Activated naive CD4-positive, alpha-beta T cell treated with anti-CD3 and anti-CD28 coated beads, Interleukin-2, amount 10 ng/mL, durations not matched to agents 7 days and 5 days (primary cell): ENCODE measurements around the gene PANK1.
"Not testable (repeated sequence)": the region's sequence is repeated elsewhere in the genome, so short reads cannot be mapped to it uniquely, and the experiment has no call there.

Experiments used
- CTCF ChIA-PET: fragments of 350-600 bp; sonication (Branson Sonifier 250); formaldehyde crosslinking; loops from one replicate; lab custom pipeline; 2021; ENCODE audit warnings: antibody characterized with exemption; lab: Charles Lee
- DNase-seq: peaks from one replicate; pipeline ENCODE4 v3.0.0-alpha.2; 2020
- H3K27ac Mint-ChIP-seq: one replicate; pipeline ENCODE4 v1.8.0; 2021; ENCODE audit warnings: mild to moderate bottlenecking, moderate library complexity, mixed read lengths
- H3K27me3 Mint-ChIP-seq: one replicate; pipeline ENCODE4 v1.8.0; 2021; ENCODE audit warnings: mild to moderate bottlenecking, mixed read lengths
- H3K36me3 Mint-ChIP-seq: one replicate; pipeline ENCODE4 v1.8.0; 2021; ENCODE audit warnings: mixed read lengths
- H3K4me1 Mint-ChIP-seq: one replicate; pipeline ENCODE4 v1.8.0; 2021; ENCODE audit warnings: mixed read lengths
- H3K4me3 Mint-ChIP-seq: one replicate; pipeline ENCODE4 v1.8.0; 2021; ENCODE audit warnings: mild to moderate bottlenecking, moderate library complexity, mixed read lengths
- H3K9me3 Mint-ChIP-seq: one replicate; pipeline ENCODE4 v1.8.0; 2021; ENCODE audit warnings: mixed read lengths

PANK1 gene

GRCh38 chr10:89556600-89556999, 88.4 kb downstream of the PANK1 start:
- no peak for DNase-seq
- Mint-ChIP-seq H3K9me3 (no peaks in the 10 kb centered on the region), H3K27me3 (peaks cover 11% of the 10 kb centered on the region), H3K27ac (no peak overlapping the region), H3K36me3 (no peaks in the 10 kb centered on the region), H3K4me3 (no peak overlapping the region), H3K4me1 (no peaks in the 10 kb centered on the region)
- CTCF ChIA-PET = interaction anchor here (2.0 kb wide), 1 partner anchor 339 kb away, joined by 5 read pairs; no protein-coding TSS in a partner anchor

- no peak overlapping the region for H3K4me3 Mint-ChIP-seq
- no peaks in the 10 kb centered on the region for H3K9me3 Mint-ChIP-seq
- no peaks in the 10 kb centered on the region for H3K4me1 Mint-ChIP-seq
- peaks cover 8% of the 10 kb centered on the region for H3K27me3 Mint-ChIP-seq
- CTCF ChIA-PET = interaction anchor here (0.7 to 2.0 kb wide), 3 partner anchors 88 to 338 kb away, joined by 3 to 5 read pairs (median 3); no protein-coding TSS in a partner anchor
- no peak overlapping the region for H3K27ac Mint-ChIP-seq
- H3K36me3 Mint-ChIP-seq = no peaks in the 10 kb centered on the region
- DNase-seq = no peak
These were observed 89.2 kb downstream of the PANK1 start for GRCh38 chr10:89555688-89556445.

- CTCF ChIA-PET = interaction anchor here (0.8 kb wide), 1 partner anchor 163 kb away, joined by 3 read pairs; no protein-coding TSS in a partner anchor
- no peaks in the 10 kb centered on the region for H3K9me3 Mint-ChIP-seq
- no peak overlapping the region for H3K27ac Mint-ChIP-seq
- H3K27me3 Mint-ChIP-seq = peaks cover 8% of the 10 kb centered on the region
- H3K4me3 Mint-ChIP-seq = no peak overlapping the region
- no peaks in the 10 kb centered on the region for H3K36me3 Mint-ChIP-seq
- H3K4me1 Mint-ChIP-seq = no peaks in the 10 kb centered on the region
- DNase-seq = no peak
These were observed 90.6 kb downstream of the PANK1 start for GRCh38 chr10:89554433-89554832.

- no peak for DNase-seq
- Mint-ChIP-seq H3K4me1 (no peaks in the 10 kb centered on the region), H3K36me3 (no peaks in the 10 kb centered on the region), H3K27me3 (peaks cover 13% of the 10 kb centered on the region), H3K27ac (no peak overlapping the region), H3K4me3 (no peak overlapping the region), H3K9me3 (no peaks in the 10 kb centered on the region)
- CTCF ChIA-PET = interaction anchor here (1.8 kb wide), 1 partner anchor 11 kb away, joined by 4 read pairs; no protein-coding TSS in a partner anchor
These were observed 91.8 kb downstream of the PANK1 start for GRCh38 chr10:89553064-89553734.

- Mint-ChIP-seq H3K4me3 (no peak overlapping the region), H3K27ac (no peak overlapping the region), H3K4me1 (no peaks in the 10 kb centered on the region), H3K27me3 (peaks cover 19% of the 10 kb centered on the region), H3K36me3 (no peaks in the 10 kb centered on the region), H3K9me3 (no peaks in the 10 kb centered on the region)
- CTCF ChIA-PET = interaction anchor here (1.8 kb wide), 1 partner anchor 12 kb away, joined by 4 read pairs; no protein-coding TSS in a partner anchor
- DNase-seq = no peak
These were observed 92.8 kb downstream of the PANK1 start for GRCh38 chr10:89552213-89552612.

DNA sequence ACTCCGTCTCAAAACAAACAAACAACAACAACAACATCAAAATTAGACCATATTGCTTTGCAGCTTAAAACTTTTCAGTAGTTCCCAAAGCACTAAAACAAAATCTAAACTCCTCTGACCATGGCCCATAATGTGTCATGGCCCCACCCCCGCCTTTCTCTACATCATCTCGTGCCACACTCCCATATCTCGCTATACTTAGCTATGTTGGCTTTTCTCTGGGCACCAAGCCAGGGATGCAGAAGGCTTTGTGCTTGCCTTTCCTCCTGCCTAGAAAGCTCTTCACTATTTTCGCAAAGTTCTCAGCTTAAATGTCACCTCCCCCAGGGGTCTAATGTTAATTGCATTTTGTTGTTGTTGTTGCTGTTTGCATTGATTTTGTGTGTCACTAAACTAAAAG, 94.5 kb downstream of the PANK1 start:
- no peak overlapping the region for H3K27ac Mint-ChIP-seq
- H3K4me3 Mint-ChIP-seq = no peak overlapping the region
- no peaks in the 10 kb centered on the region for H3K4me1 Mint-ChIP-seq
- peaks cover 19% of the 10 kb centered on the region for H3K27me3 Mint-ChIP-seq
- no peaks in the 10 kb centered on the region for H3K36me3 Mint-ChIP-seq
- DNase-seq = no peak
- CTCF ChIA-PET = no interaction called here
- H3K9me3 Mint-ChIP-seq = no peaks in the 10 kb centered on the region

DNA sequence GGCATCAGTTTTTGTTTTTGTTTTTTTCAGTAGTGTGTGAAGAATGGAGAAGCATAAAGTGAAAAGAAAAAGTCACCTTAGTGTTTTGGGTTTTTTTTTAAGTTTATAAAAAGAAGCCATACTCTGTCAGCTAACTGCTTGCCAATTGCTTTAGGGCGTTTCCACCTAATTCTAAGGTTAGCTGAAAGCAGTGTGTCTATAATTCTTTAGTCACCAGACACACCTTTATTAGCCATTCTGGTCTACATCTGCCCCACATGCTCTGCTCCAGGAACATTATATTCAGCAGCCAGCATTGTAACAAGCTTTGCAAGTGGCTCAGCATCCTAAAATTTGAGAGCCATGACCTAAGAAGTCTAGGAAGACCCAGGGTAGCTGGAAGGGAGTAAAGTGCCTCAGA, 95.5 kb downstream of the PANK1 start:
- Mint-ChIP-seq H3K27me3 (peaks cover 19% of the 10 kb centered on the region), H3K4me1 (no peaks in the 10 kb centered on the region), H3K36me3 (no peaks in the 10 kb centered on the region), H3K9me3 (no peaks in the 10 kb centered on the region), H3K27ac (no peak overlapping the region), H3K4me3 (no peak overlapping the region)
- no peak for DNase-seq
- CTCF ChIA-PET = no interaction called here

DNA sequence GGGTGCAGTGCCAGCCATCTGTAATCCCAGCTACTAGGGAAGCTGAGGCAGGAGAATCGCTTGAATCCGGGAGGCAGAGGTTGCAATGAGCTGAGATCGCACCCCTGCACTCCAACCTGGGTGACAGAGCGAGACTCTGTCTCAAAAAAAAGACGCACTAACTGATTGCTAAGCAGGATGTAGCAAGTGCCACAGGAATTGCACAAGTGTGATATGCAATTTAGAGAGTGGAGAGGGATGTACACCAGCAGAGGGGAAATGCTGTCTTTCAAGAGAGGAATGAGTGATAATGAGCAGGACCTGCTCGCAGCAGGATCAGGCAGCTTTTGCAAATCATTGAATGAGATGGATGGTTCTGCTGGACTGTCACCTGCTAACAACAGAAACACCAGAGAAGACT, 96.4 kb downstream of the PANK1 start:
- no peaks in the 10 kb centered on the region for H3K9me3 Mint-ChIP-seq
- no peaks in the 10 kb centered on the region for H3K4me1 Mint-ChIP-seq
- H3K27ac Mint-ChIP-seq = no peak overlapping the region
- DNase-seq = no peak
- no peaks in the 10 kb centered on the region for H3K36me3 Mint-ChIP-seq
- H3K4me3 Mint-ChIP-seq = no peak overlapping the region
- peaks cover 13% of the 10 kb centered on the region for H3K27me3 Mint-ChIP-seq
- CTCF ChIA-PET = no interaction called here

DNA sequence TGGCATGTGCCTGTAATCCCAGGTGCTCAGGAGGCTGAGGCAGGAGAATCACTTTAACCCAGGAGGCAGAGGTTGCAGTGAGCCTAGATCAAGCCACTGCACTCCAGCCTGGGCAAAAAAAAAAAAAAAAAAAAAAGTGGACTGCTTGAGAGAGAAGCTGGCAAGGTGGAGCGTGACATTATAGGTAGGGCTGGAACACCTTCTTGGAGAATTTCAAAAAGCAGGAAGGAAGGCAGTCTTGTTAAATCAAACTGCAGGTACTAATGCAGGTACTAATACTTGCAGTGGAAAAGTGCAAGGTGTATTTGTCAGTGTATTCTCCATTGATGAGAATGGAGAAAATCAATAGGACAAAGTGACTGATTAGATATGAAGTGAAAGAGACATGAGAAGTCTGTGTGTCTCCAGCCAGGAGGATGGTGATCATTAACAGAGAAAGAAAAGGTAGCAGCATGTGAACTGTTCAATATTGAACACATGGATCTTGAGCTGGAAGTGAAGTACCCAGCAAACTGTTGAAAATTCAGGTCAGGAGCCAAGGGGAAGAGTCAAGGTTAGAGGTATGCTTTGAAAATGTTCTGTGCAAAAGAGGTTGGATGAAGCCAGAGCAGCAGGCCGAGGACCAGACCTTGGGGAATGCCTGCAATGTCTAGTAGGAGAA, 97.1 kb downstream of the PANK1 start:
- H3K36me3 Mint-ChIP-seq = no peaks in the 10 kb centered on the region
- peaks cover 12% of the 10 kb centered on the region for H3K27me3 Mint-ChIP-seq
- CTCF ChIA-PET = no interaction called here
- H3K27ac Mint-ChIP-seq = no peak overlapping the region
- H3K9me3 Mint-ChIP-seq = no peaks in the 10 kb centered on the region
- H3K4me3 Mint-ChIP-seq = no peak overlapping the region
- no peaks in the 10 kb centered on the region for H3K4me1 Mint-ChIP-seq
- no peak for DNase-seq

DNA sequence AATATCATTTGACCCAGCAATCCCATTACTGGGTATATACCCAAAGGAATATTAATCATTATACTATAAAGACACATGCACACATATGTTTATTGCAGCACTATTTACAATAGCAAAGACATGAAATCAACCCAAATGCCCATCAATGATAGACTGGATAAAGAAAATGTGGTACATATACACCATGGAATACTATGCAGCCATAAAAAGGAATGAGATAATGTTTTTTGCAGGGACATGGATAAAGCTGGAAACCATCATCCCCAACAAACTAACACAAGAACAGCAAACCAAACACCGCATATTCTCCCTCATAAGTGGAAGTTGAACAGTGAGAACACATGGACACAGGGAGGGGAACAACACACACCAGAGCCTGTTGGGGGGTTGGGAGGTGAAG, 98.4 kb downstream of the PANK1 start:
- H3K9me3 Mint-ChIP-seq, H3K27ac Mint-ChIP-seq, DNase-seq, H3K4me3 Mint-ChIP-seq, H3K36me3 Mint-ChIP-seq, H3K4me1 Mint-ChIP-seq, CTCF ChIA-PET: not testable (repeated sequence)
- peaks cover 12% of the 10 kb centered on the region for H3K27me3 Mint-ChIP-seq

- Mint-ChIP-seq H3K4me3 (no peak overlapping the region), H3K27ac (no peak overlapping the region), H3K27me3 (peaks cover 25% of the 10 kb centered on the region), H3K36me3 (no peaks in the 10 kb centered on the region), H3K9me3 (no peaks in the 10 kb centered on the region), H3K4me1 (no peaks in the 10 kb centered on the region)
- DNase-seq = no peak
- CTCF ChIA-PET = interaction anchor here (0.6 to 0.9 kb wide), 2 partner anchors 23 to 125 kb away, joined by 3 read pairs; no protein-coding TSS in a partner anchor
These were observed 101.2 kb downstream of the PANK1 start for GRCh38 chr10:89543841-89544240.

DNA sequence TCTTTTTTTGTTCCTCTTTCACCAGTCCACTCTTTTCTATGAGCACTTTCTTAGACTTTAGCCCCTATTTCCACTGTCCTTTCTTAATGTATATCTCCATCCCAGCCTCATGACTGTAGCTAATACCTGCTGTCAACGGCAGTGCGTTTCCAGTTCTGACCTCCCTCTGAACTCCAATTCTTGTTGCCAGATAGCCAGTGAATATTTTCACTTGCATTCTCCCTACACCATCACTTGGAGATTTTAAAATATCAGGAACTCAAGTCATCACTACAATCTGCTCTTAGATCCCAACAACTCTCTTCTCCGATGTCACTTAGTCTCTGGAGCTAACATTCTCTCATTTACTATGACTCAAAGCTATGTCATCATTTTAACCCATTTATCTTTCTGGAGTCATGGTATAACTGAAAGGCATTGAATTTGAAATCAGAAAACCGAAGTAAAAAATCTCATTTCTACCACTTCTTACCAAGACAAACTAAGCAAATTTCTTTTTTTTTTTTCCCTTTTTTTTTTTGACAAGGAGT, 104.6 kb downstream of the PANK1 start:
- H3K27ac Mint-ChIP-seq = no peak overlapping the region
- H3K27me3 Mint-ChIP-seq = peaks cover 38% of the 10 kb centered on the region
- H3K36me3 Mint-ChIP-seq = no peaks in the 10 kb centered on the region
- no peaks in the 10 kb centered on the region for H3K9me3 Mint-ChIP-seq
- H3K4me3 Mint-ChIP-seq = no peak overlapping the region
- H3K4me1 Mint-ChIP-seq = peaks cover 5% of the 10 kb centered on the region
- CTCF ChIA-PET = no interaction called here
- no peak for DNase-seq

GRCh38 chr10:89537364-89537763, 107.7 kb downstream of the PANK1 start:
- Mint-ChIP-seq H3K4me3 (no peak overlapping the region), H3K4me1 (peaks cover 14% of the 10 kb centered on the region), H3K27me3 (peaks cover 67% of the 10 kb centered on the region), H3K9me3 (no peaks in the 10 kb centered on the region), H3K27ac (no peak overlapping the region), H3K36me3 (no peaks in the 10 kb centered on the region)
- CTCF ChIA-PET = no interaction called here
- no peak for DNase-seq

GRCh38 chr10:89536013-89536354, 109.1 kb downstream of the PANK1 start:
- H3K27me3 Mint-ChIP-seq = peaks cover 76% of the 10 kb centered on the region
- H3K27ac Mint-ChIP-seq = no peak overlapping the region
- no peaks in the 10 kb centered on the region for H3K36me3 Mint-ChIP-seq
- no peak for DNase-seq
- H3K4me3 Mint-ChIP-seq = no peak overlapping the region
- H3K9me3 Mint-ChIP-seq = no peaks in the 10 kb centered on the region
- CTCF ChIA-PET = no interaction called here
- peaks cover 14% of the 10 kb centered on the region for H3K4me1 Mint-ChIP-seq
